ENCODE results near the gene VWA1.
"Not testable (repeated sequence)": the region's sequence is repeated elsewhere in the genome, so short reads cannot be mapped to it uniquely, and the experiment has no call there.

VWA1 gene

GRCh38 chr1:1450616-1451015, 15.1 kb downstream of the VWA1 start:
- DNase-seq (ENCODE audit: low read depth, low spot score); H3K4me3 ChIP-seq (ENCODE audit: low read length): not testable (repeated sequence)

- H3K4me3 ChIP-seq (ENCODE audit: low read length): no peak overlapping the region
- no peak for DNase-seq (ENCODE audit: low read depth, low spot score)
Observed at GRCh38 chr1:1451696-1452364, 16.3 kb downstream of the VWA1 start.

- not testable (repeated sequence) for DNase-seq (ENCODE audit: low read depth, low spot score)
Observed at GRCh38 chr1:1452365-1452739, 16.9 kb downstream of the VWA1 start.

GRCh38 chr1:1452882-1453281, 17.4 kb downstream of the VWA1 start:
- no peak for DNase-seq (ENCODE audit: low read depth, low spot score)
- no peak overlapping the region for H3K4me3 ChIP-seq (ENCODE audit: low read length)

More at GRCh38 chr1:1452365-1452739, 16.9 kb downstream of the VWA1 start:
- H3K4me3 ChIP-seq (ENCODE audit: low read length): not testable (repeated sequence)

- H3K4me3 ChIP-seq (ENCODE audit: low read length); DNase-seq (ENCODE audit: low read depth, low spot score): not testable (repeated sequence)
Observed at GRCh38 chr1:1454286-1455056, 19.0 kb downstream of the VWA1 start.

- no peak overlapping the region for H3K4me3 ChIP-seq (ENCODE audit: low read length)
- DNase-seq (ENCODE audit: low read depth, low spot score): no peak
Observed at GRCh38 chr1:1455366-1455884, 19.9 kb downstream of the VWA1 start.

- not testable (repeated sequence) for H3K4me3 ChIP-seq (ENCODE audit: low read length); DNase-seq (ENCODE audit: low read depth, low spot score)
Observed at GRCh38 chr1:1455934-1456333, 20.4 kb downstream of the VWA1 start.

GRCh38 chr1:1456683-1457255, 21.3 kb downstream of the VWA1 start:
- not testable (repeated sequence) for H3K4me3 ChIP-seq (ENCODE audit: low read length); DNase-seq (ENCODE audit: low read depth, low spot score)

GRCh38 chr1:1459156-1459555, 23.7 kb downstream of the VWA1 start:
- H3K4me3 ChIP-seq (ENCODE audit: low read length); DNase-seq (ENCODE audit: low read depth, low spot score): not testable (repeated sequence)

- H3K4me3 ChIP-seq (ENCODE audit: low read length); DNase-seq (ENCODE audit: low read depth, low spot score): not testable (repeated sequence)
Observed at GRCh38 chr1:1459711-1460110, 24.2 kb downstream of the VWA1 start.

GRCh38 chr1:1460540-1461130, 25.1 kb downstream of the VWA1 start:
- DNase-seq (ENCODE audit: low read depth, low spot score): no peak
- no peak overlapping the region for H3K4me3 ChIP-seq (ENCODE audit: low read length)

GRCh38 chr1:1461721-1462317, 26.3 kb downstream of the VWA1 start:
- H3K4me3 ChIP-seq (ENCODE audit: low read length): no peak overlapping the region
- no peak for DNase-seq (ENCODE audit: low read depth, low spot score)

GRCh38 chr1:1462318-1462966, 27.0 kb downstream of the VWA1 start:
- H3K4me3 ChIP-seq (ENCODE audit: low read length): no peak overlapping the region
- no peak for DNase-seq (ENCODE audit: low read depth, low spot score)

- no peak for DNase-seq (ENCODE audit: low read depth, low spot score)
- H3K4me3 ChIP-seq (ENCODE audit: low read length): no peak overlapping the region
Observed at GRCh38 chr1:1463312-1463711, 27.8 kb downstream of the VWA1 start.

GRCh38 chr1:1468196-1468985, 32.9 kb downstream of the VWA1 start:
- DNase-seq (ENCODE audit: low read depth, low spot score); H3K4me3 ChIP-seq (ENCODE audit: low read length): not testable (repeated sequence)

- DNase-seq (ENCODE audit: low read depth, low spot score): peak; percentile 8
- peak overlapping the region; percentile 73 for H3K4me3 ChIP-seq (ENCODE audit: low read length)
Observed at GRCh38 chr1:1470626-1471388, 35.3 kb downstream of the VWA1 start.

GRCh38 chr1:1471389-1472052, 36.0 kb downstream of the VWA1 start, which contains the start of gene ATAD3B:
ATAD3B (plus strand) TSS chr1:1471765; CDS start chr1:1471885, 120 bp downstream.
- peak within 1 kb of the TSS; percentile 73 for H3K4me3 ChIP-seq (ENCODE audit: low read length)
- DNase-seq (ENCODE audit: low read depth, low spot score): peak; percentile 78
